Measurements from ENCODE around the gene STEAP1B. TPM values are rescaled to one million over a fixed set of nuclear protein-coding genes. Genes with fewer than 3 reads are reported as not detected.
"Not testable (repeated sequence)": the region's sequence is repeated elsewhere in the genome, so short reads cannot be mapped to it uniquely, and the experiment has no call there.

Gene STEAP1B
- total RNA-seq, 2 donors from 2014 or later = 0.47 TPM; not detected in 1

DNA sequence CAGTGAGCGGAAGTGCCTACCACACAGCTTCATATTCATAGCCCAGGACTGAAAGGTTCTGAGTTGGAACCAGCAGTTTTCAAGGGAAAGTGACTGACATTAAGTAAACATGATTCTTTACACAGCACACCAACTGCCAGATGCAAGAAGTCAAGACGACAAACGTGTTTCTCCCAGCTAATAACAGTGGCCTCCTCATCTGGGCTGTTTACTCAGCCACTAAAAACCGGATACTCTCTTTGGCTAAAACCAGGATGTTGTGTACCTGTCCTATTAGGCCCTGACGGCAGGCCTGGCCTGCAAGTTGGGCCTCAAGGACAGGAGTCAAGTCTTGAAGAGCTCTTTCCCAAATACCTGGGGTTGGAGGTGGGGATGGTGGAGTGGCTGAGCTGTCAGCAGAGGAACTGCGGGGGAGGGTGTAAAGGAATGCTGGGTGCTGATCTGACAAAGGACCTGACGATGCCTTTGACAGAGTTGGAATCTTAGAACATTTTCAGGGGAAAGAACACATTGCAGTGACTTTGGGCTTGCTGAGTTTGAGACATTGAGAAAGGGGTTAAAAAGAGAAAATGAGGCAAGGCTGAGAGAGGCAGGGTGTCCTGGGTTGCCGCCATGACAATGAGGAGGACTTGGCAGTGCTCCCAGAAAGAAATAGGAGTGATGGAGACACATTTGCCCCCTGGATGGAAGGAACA is 57.7 kb downstream of the STEAP1B start:
- ATAC-seq (peak; percentile 2), DNase-seq (peak in 1 of 2 donors; percentile 20)
- intact Hi-C loops (cut with DNase I, micrococcal nuclease) = no loop called here

DNA sequence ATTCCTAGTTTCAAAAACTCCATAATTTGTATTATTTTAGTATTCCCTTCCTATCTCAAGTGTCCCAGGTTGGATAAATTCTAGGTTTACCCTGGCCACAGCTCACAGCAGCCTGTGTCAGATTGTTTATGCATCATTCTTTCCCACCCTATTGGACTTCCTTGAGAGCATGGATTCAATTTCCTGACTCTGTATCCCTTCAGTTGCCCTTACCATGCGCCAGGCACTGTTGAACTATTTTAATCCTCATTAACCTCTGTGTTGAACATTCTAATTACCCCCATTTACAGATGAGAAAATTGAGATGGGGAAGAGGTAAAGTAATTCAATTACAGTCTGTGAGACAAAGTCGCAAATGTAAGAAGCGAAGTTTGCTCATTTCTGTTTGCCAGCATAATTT is 58.8 kb downstream of the STEAP1B start:
- ATAC-seq = no peak
- intact Hi-C loops (cut with DNase I, micrococcal nuclease) = no loop called here
- DNase-seq = no peak

DNA sequence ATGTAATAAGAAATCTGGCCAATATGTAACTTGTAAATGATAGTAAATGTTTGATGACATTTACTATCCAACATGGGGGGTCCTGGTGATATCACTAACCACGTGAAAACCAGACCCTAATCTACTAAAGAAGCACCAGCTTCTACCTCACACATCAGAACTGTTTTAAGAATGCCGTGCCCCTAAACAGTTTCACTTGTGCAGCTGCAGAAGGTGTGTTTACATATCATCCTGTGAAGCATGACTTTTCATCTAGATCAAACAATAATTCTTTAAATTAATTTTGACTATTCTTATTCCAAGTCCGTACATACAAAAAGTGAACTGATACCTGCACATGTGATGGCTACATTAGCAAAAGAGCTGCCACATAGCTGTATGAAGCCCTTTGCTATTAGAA is 61.0 kb downstream of the STEAP1B start:
- DNase-seq (no peak), ATAC-seq (no peak)
- intact Hi-C loops (cut with DNase I, micrococcal nuclease) = no loop called here

DNA sequence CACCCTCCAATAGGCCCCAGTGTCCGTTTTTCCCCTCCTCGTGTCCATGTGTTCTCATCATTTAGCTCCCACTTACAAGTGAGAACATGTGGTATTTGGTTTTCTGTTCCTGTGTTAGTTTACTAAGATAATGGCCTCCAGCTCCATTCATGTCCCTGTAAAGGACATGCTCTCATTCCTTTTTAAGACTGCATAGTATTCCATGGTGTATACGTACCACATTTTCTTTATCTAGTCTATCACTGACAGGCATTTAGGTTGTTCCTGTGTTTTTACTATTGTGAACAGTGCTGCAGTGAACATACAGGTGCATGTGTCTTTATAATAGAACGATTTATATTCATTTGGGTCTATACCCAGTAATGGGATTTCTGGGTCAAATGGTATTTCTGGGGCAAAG is 63.4 kb downstream of the STEAP1B start:
- ATAC-seq; DNase-seq; intact Hi-C loops (cut with DNase I, micrococcal nuclease): not testable (repeated sequence)

DNA sequence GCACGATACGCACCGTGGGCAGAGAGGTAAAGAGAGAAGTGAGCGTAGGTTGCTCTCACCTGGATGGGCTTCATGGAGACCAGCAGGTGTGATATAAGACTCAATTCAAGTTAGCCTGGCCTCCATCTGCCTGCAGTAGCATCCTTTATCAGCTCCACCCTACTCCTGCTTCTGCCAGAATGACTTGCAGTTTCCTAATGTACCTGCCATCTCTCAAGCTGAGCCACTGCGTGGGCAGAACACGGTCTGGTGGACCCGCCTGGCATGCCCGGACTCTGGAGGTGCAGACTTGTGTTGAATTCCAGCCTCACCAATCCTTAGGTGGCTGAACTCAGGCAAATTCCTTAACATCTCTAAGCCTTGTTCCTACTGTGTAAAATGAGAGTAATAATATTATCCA is 64.3 kb downstream of the STEAP1B start:
- DNase-seq (no peak), ATAC-seq (no peak)
- intact Hi-C loops (cut with DNase I, micrococcal nuclease) = no loop called here

DNA sequence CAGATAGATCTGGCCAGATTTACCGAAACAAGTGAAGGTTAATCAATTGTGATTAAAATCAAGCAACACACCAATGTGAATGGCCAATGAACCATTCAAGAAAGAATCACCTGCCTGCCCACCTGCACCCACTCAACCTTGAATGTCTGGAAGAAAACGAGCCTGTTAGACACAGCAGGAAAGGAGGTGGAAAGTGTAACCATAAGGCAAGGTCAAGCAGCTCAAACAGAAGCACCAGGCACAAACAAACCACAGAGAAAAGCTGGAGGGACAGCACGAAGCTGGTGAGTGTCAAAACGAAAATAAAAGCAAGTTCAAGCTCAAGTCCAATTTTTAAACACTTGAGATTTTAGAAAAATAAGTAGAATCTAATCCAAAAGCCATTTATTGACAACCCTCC is 64.9 kb downstream of the STEAP1B start:
- intact Hi-C loops (cut with DNase I, micrococcal nuclease) = no loop called here
- no peak for ATAC-seq
- no peak for DNase-seq

DNA sequence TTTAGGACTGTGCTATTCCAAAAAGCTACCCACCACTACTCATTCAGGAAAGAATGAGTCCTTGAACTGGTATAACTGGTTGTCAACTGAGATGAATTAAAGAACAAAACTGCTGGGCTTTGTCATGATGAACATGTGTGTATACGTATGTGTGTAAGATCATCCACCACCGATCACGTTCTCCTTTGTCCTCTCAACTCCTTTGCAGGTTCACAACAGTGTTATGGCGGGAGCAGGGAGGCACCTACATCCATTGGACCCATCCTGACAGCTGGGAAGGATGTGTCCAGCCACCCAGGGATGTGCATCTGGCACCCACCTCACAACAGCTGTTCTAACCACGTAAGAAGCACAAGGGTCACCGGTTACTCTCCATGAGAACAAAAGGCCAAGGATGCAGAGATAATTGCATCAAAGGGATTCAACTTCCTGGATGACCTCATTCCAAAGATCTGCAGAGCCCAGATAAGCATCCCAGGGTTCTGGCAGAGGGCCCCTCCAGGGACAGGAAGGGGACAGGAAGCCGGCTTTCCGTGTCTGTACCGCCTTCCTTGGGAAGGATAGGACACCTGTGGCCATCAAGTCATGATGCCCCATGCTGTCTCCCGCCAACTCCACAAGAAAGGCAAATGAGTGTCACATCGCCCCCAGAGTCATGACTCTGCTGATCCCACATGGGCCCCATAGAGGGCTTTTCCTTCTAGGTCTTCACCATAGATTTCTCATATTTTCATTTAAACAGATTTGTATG is 66.1 kb downstream of the STEAP1B start:
- intact Hi-C loops (cut with DNase I, micrococcal nuclease) = no loop called here
- DNase-seq (no peak), ATAC-seq (no peak)

DNA sequence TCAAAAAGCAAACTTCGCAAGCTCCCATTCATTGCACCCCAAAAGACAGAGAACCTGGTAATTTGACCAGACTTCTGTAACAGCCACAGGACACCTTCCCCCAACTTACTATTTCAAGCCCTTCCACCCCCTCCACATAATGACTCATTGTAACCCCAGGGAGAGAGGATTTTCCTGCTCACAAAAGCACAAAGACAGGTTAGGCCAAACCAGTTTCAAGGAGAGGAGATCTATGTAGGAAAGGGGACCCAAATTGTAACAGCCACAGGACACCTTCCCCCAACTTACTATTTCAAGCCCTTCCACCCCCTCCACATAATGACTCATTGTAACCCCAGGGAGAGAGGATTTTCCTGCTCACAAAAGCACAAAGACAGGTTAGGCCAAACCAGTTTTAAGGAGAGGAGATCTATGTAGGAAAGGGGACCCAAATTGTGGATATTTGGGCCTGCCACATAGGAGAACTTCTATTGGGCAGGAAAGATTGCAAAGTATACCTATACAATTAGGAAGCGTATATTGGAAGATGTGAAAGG is 66.8 kb downstream of the STEAP1B start:
- ATAC-seq; intact Hi-C loops (cut with DNase I, micrococcal nuclease); DNase-seq: not testable (repeated sequence)

DNA sequence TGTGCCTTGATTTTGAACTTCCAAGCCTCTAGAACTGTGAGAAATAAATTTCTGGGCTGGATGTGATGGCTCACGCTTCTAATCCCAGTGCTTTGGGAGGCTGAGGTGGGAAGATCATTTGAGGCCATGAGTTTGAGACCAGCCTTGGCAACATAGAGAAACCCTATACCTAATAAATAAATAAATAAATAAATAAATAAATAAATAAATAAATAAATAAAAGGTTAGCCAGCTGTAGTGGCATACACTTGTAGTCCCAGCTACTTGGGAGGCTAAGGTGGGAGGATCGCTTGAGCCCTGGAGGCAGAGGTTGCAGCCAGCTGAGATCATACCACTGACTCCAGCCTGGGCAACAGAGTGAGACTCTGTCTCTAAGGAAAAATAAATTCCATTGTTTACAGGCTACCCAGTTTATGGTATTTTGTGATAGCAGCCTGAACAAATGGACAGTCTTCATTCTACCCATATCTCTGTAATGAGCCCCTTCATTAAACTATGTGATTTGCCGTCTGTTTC is 67.7 kb downstream of the STEAP1B start:
- DNase-seq = no peak
- intact Hi-C loops (cut with DNase I, micrococcal nuclease) = no loop called here
- ATAC-seq = no peak

DNA sequence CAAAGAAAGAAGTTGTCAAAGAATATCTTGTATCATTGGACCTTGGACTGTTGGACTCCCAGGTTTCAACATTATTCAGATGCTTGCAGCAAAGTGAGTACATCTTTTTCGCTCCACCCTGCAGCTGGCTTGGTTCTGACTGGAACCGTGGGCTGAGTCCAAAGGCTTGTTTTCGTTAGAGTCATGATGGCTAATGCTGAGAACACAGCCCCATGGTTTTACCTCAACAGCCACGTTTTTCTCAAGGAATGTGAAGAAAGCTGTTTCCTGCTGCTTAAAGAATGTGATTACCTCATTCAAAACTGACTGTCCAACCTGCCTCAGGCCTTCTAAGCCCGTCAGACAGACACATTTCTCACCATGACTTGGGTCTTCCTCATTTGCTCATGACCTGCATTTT is 69.5 kb downstream of the STEAP1B start:
- ATAC-seq (no peak), DNase-seq (no peak)
- intact Hi-C loops (cut with DNase I, micrococcal nuclease) = no loop called here

DNA sequence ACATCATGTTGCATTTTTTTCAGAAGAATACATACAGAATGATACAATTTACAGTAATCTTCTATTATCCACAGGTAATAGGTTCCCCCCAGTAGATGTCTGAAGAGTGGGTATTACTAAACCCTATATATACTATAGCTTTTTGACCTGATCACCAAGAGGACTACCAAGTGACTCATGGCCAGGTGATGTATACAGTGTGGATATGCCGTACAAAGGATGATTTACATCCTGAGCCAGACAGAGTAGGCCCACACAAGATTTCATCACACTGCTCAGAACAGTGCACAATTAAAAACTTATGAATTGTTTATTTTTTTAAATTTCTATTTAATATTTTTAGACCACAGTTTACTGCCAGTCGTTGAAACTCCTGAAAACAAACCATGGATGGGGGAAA is 70.6 kb downstream of the STEAP1B start:
- DNase-seq (no peak), ATAC-seq (no peak)
- intact Hi-C loops (cut with DNase I, micrococcal nuclease) = no loop called here

DNA sequence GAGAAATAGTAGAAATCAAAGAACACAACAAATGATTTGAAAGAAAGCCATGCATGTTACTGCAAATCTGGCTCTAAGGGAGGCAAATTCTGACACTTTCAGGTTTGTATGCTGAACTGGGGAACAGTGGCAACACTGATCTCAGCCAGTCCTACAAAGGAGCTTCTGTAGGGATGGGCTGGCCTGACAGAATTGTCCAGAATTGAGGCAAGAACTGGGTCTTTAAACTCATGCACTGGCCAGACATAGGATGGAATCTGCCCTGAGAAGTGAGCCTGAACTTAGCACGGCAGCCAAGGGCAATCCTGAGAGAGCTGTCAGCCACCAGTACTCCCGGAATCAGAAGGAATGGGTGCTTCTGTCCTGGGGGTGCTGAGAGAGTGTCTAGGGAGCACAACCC is 72.1 kb downstream of the STEAP1B start:
- ATAC-seq = no peak
- intact Hi-C loops (cut with DNase I, micrococcal nuclease) = no loop called here
- no peak for DNase-seq

DNA sequence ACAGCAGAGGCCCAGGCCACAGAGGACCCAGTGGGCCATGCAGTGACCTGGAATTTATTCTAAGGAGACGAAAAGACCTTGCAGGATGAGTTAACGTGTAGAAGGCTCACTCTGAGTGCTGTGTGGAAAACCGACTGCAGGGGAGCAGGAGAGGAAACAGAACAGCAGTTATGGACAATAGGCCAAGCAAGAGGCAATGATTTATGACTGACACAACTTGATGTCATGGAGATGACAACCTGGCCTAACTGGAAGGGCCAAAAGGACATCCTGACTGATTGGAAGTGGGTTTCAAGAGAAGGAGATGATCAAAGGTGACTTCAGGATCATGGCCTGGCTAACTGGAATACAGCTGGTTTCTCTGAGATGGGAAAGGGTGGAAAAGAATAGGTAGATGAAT is 72.9 kb downstream of the STEAP1B start:
- no peak for ATAC-seq
- intact Hi-C loops (cut with DNase I, micrococcal nuclease) = no loop called here
- no peak for DNase-seq

DNA sequence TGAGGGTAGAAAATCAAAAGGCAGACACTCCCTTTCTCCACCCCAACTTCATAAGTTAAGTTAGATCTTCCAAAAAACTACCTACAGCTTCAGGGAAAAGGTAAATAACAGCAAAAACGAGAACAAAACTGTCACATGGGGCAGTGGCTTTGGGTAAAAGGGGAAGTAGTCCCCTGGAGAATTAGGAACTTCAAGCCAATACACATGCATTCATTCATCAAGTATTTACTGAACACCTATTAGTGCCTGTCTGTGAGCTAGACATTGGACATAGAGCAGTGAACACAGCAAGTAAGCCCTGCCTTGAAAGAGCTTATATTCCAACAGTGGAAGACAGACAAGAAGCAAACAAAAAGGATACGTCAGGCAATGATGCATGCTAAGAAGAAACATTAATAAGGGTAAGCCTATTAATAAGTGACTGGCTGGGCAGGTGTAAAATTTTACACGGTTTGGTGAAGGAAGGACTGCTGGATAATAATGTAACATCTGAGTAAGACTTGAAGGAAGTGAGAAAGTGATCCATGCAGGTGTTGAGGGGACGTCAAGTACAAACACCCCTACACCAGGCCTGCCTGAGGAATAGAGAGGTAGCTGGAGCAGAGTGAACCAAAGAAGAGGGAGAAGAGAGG is 73.4 kb downstream of the STEAP1B start:
- DNase-seq (no peak), ATAC-seq (no peak)
- intact Hi-C loops (cut with DNase I, micrococcal nuclease) = no loop called here

DNA sequence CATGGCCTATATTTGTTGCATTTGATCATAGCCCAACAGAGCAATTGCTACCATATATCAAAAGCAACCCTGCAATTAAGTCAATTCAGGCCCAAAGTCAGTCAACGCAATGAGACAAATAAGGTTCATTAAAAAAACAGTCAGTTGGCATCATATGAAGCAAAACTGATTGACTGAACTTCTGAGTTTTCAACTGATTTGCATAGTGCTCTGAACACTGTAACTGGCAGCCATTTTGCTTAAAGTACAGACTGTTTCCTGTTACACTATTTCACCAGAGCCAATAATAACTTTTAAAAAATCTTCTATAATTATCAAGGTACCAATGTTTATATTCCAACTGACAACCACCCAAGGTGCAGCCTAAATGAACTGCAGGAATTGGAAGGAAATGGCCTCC is 74.6 kb downstream of the STEAP1B start:
- ATAC-seq (no peak), DNase-seq (no peak)
- intact Hi-C loops (cut with DNase I, micrococcal nuclease) = no loop called here

DNA sequence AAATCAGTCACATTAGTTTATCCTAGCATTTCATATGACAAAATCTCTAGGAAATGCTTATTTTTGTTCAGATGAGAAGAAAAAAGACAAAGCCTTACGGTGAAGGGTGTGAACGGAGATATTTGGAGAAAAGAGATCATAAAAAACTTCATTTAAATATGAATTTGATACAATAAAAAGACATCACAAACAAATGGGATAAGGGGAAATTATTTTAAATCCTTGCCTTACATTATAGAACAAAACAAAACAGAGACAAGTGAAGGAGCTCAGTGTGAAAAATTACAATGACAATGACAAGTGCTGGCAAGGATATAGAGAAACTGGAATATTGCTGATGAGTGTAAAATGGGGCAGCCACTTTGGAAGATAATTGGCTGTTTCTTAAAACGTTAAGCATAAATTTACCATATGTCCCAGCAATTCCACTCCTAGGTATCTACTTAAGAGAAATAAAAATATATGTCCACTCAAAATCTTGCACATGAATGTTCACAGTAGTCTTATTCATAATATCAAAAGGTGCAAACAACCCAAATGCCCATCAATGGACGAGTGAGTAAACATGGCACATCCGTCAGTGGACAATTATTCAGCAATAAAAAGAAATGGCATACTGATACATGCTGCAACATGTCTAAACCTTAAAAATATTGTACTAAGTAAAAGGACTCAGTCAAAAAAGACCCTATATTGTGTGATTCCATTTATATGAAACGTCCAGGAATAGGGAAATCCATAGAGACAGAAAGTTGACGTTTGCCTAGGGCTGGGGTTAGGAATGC is 77.0 kb downstream of the STEAP1B start:
- intact Hi-C loops (cut with DNase I, micrococcal nuclease) = no loop called here
- ATAC-seq = no peak
- DNase-seq = no peak

DNA sequence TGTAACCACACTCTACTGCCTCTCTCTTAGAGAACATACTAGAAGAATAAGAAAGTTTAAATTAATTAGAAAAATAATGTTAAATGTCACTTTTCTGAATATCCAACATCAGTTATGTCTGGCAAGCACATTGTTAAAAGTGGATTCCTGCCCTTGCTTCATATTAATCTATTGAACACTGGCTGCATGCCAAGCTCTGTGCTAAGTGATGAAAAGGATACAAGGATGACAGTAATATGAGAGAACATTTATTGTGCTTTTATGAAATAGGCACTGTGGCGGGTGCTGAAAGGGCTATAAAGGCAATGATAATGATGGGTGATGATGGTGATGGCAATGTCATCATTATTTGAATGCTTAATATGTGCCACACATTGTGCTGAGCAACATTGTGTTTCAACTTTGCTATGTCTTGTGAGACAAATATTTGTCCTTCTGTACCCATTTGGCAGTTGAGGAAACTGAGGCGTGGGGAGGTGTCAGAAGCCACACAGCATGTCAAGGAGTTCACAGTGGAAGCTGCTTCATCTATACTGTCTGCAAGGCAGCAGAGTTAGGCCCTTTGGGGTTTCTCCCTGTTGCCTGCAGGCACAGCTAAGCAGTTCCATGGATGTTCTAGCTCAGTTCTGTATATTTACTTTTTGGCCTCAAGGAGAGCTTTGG is 78.9 kb downstream of the STEAP1B start:
- DNase-seq (no peak), ATAC-seq (no peak)
- intact Hi-C loops (cut with DNase I, micrococcal nuclease) = no loop called here

DNA sequence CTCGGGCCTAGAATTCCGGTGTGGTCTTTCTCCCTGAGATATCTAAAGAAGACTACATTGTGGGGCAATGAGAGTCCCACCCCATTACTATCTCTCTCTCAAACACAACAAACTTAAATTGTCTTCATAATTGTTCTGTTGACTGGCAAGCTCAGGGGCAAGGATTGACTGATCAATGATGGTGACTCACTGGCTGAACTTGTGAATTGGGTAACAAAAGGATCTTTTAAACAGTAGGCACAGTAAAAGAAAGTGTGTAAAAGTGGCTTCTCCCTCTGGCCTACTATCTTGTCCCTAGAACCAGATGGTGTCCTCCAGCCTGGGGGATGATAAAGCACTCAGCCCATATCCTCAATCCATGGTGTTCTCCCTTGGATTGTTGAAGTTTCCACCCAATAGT is 80.0 kb downstream of the STEAP1B start:
- intact Hi-C loops (cut with DNase I, micrococcal nuclease) = no loop called here
- DNase-seq (no peak), ATAC-seq (no peak)

DNA sequence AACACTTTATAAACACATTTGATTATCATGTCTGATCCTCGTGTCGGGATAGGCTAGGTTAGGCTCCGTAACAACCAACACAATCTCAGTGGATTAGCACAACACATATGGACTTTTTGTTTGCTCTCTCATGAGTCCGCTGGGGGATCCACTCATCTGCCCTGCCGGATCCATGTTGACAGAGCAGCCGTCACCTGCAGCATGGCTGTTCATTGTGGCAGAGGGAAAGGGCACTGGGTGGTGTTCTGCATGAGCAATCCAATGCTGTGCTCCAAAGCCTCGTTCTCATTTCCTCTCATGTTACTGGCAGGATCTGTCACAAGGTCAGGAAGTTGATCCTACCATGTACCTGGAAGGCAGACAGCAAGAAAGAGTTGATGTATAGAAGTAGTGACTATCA is 80.5 kb downstream of the STEAP1B start:
- intact Hi-C loops (cut with DNase I, micrococcal nuclease) = no loop called here
- DNase-seq (no peak), ATAC-seq (no peak)

Measured in left colon (tissue), 2 donors.